ENCODE measurements around the gene UQCC5.

DNA sequence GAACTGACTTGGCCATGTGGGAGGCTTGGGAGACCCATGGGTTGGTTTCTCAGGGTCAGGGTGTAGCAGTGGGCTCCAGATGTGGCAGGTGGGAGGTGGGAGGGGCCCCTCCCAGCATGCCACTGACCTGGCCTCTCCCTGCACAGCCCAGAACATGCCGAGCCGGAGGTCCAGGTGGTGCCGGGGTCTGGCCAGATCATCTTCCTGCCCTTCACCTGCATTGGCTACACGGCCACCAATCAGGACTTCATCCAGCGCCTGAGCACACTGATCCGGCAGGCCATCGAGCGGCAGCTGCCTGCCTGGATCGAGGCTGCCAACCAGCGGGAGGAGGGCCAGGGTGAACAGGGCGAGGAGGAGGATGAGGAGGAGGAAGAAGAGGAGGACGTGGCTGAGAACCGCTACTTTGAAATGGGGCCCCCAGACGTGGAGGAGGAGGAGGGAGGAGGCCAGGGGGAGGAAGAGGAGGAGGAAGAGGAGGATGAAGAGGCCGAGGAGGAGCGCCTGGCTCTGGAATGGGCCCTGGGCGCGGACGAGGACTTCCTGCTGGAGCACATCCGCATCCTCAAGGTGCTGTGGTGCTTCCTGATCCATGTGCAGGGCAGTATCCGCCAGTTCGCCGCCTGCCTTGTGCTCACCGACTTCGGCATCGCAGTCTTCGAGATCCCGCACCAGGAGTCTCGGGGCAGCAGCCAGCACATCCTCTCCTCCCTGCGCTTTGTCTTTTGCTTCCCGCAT is 49.2 kb upstream of the UQCC5 start:
- TF ChIP-seq, protein P1, sequence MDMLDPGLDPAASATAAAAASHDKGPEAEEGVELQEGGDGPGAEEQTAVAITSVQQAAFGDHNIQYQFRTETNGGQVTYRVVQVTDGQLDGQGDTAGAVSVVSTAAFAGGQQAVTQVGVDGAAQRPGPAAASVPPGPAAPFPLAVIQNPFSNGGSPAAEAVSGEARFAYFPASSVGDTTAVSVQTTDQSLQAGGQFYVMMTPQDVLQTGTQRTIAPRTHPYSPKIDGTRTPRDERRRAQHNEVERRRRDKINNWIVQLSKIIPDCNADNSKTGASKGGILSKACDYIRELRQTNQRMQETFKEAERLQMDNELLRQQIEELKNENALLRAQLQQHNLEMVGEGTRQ (IDR thresholded peaks at IDR 0.05), result no peak
- TF ChIP-seq RCOR1 (IDR thresholded peaks at IDR 0.05; ENCODE audit: low read depth, low read length) (no peak), HOXA7 (CRISPR knock-in tag; IDR thresholded peaks at IDR 0.05) (no peak), CEBPB (IDR thresholded peaks at IDR 0.05) (no peak), JUN (IDR thresholded peaks at IDR 0.05) (no peak), RAD21 (conservative IDR thresholded peaks at IDR 0.05 in 1 of 2, IDR thresholded peaks at IDR 0.05 in 1 of 2) (no peak), POLR2A (IDR thresholded peaks at IDR 0.05; ENCODE audit: low read length) (no peak), CBX2 (IDR thresholded peaks at IDR 0.05; ENCODE audit: borderline replicate concordance, low read depth) (no peak)
- TF ChIP-seq, protein P2, sequence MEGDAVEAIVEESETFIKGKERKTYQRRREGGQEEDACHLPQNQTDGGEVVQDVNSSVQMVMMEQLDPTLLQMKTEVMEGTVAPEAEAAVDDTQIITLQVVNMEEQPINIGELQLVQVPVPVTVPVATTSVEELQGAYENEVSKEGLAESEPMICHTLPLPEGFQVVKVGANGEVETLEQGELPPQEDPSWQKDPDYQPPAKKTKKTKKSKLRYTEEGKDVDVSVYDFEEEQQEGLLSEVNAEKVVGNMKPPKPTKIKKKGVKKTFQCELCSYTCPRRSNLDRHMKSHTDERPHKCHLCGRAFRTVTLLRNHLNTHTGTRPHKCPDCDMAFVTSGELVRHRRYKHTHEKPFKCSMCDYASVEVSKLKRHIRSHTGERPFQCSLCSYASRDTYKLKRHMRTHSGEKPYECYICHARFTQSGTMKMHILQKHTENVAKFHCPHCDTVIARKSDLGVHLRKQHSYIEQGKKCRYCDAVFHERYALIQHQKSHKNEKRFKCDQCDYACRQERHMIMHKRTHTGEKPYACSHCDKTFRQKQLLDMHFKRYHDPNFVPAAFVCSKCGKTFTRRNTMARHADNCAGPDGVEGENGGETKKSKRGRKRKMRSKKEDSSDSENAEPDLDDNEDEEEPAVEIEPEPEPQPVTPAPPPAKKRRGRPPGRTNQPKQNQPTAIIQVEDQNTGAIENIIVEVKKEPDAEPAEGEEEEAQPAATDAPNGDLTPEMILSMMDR (IDR thresholded peaks at IDR 0.05), result no peak
